Activated CD4-positive, alpha-beta T cell treated with anti-CD3 and anti-CD28 coated beads, Interleukin-2, Interleukin-4, amounts not matched to agents 100 ng/mL and 50 ng/mL, durations not matched to agents 16 hours and 8 hours (primary cell): ENCODE results near the gene ADARB1.
A peak's percentile ranks its signal among the peaks of the same experiment; 100 is the strongest.

Experiments
- DNase-seq: peaks from one replicate; pipeline ENCODE4 v3.0.0-alpha.2; 2020; ENCODE audit warnings: low spot score

ADARB1 gene

DNA sequence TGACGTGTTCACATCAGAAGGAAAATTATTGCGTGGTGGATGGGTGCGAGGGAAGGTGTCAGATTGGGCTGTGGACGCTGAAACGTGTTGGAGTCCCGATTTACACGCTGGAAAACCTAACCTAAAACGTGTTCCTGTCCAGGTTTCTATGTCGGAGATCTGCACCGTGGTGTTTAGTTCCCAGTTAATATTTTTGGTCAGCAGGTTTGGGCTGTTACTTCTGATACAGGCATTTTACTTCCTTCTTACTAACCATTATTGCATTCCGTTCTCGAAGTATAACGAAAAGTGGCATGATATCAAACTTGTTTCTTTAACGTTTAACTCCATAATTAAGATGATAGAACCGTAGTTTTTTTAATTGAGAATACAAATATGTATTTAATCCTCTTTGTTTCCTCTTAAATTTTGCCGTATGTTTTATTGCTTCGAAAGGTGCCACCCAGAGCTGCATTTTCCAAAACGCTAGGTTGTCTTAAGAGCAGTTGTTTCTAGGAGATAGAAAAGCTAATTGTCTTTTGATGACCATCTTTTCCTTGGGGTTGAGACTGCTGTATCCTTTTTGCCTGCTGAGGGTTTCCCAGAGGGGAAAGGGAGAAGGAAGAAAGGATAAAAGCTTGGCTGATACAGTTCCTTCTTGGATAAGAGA lies 1.3 kb downstream of the ADARB1 start:
- no peak for DNase-seq

DNA sequence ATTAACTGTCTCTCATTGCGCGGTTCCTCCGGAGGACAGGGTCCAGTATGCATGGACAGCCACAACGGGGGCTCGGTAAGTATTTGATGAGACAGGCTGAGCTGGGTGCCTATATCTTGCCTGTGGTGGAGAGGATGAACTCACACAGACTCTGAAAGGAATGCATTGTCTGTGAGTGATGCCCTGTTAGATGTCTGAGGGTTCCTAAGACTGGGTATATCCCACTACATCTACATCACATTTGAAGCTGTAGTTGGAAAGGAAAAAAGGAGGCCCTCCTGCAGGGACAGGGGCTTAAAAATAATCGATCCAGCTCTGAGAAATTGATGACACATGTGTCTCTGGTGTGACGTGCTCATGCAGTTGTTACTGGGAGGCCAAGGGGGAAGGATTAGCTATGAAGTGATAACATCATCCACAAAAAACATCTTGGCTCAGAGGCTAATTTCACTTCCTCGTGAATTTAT lies 1.9 kb downstream of the ADARB1 start:
- no peak for DNase-seq

GRCh38 chr21:45078371-45078770 lies 4.0 kb downstream of the ADARB1 start:
- DNase-seq = no peak

DNA sequence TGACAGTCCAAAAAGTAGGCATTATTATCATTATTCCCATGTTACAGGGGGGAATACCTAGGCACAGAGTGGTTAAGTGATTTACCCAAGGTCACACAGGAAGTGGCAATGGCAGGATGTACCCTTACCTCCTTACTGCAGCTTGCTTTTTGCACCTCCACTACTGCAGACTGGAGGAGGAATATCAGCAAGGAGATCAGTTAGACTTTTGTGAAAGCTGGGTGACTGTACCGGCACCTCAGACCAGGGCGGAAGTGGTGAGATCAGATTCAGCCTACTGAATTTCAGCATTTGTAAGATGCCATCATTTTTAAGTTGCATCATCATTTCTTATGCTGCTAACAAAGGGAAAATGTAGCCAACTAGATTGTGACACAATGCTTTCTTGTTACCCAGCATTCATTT lies 4.5 kb downstream of the ADARB1 start:
- peak; percentile 93 for DNase-seq

GRCh38 chr21:45079351-45079750 lies 5.0 kb downstream of the ADARB1 start:
- DNase-seq = no peak

GRCh38 chr21:45080232-45080631 lies 5.9 kb downstream of the ADARB1 start:
- no peak for DNase-seq

GRCh38 chr21:45080639-45081414 lies 6.4 kb downstream of the ADARB1 start:
- DNase-seq = peak; percentile 47

- no peak for DNase-seq
These were observed 7.3 kb downstream of the ADARB1 start for GRCh38 chr21:45081636-45082035.

GRCh38 chr21:45082736-45083135 lies 8.4 kb downstream of the ADARB1 start:
- DNase-seq = no peak

GRCh38 chr21:45084121-45084520 lies 9.7 kb downstream of the ADARB1 start:
- no peak for DNase-seq

DNA sequence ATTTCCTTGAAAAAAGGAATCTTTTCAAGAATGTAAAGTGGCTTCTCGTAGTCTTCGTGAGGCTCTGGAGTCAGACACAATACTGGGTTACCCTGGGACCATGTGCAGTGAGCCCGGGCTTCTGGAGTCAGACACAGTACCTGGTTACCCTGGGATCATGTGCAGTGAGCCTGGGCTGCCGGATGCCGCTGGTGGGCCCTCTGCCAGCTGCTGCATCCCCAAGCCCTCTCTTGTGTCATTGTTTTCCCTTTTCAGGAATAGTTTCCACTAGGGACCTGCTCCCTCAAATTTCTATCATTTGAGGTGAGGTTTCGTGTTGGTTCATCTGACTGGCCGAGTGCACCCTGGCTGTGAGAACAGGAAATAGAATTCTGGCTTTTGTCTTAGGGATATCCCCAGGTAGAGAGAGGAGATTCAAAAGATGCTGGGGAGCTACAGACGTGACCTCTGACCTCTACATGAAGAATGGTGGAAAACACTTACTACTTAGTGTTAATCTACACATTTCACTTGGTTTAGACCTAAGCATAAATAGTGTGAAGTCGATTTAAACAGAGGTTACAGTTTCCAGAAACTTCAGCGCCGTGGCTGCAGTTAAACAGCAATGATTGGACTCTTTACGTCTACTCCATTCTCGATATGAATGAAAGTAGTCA lies 10.6 kb downstream of the ADARB1 start:
- no peak for DNase-seq

DNA sequence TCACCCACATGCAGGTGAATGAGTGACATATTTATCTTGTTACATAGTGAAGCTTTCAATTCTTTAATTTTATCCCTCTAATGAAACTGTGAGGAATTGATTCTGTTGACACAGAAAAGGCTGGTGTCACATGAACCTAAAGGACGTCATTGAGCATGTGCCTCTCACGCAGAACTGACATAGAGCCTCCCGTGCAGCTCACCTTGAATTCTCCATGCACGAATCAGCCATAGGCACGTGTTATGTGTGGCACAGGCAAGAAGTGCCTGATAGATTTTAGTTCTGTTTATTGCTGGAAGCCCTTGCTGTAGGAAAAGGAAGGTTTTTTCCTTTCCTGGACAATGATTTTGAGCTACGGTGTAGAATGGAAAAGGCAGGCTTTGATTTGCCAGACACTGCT lies 11.3 kb downstream of the ADARB1 start:
- no peak for DNase-seq

GRCh38 chr21:45086337-45086958 lies 12.1 kb downstream of the ADARB1 start:
- no peak for DNase-seq

DNA sequence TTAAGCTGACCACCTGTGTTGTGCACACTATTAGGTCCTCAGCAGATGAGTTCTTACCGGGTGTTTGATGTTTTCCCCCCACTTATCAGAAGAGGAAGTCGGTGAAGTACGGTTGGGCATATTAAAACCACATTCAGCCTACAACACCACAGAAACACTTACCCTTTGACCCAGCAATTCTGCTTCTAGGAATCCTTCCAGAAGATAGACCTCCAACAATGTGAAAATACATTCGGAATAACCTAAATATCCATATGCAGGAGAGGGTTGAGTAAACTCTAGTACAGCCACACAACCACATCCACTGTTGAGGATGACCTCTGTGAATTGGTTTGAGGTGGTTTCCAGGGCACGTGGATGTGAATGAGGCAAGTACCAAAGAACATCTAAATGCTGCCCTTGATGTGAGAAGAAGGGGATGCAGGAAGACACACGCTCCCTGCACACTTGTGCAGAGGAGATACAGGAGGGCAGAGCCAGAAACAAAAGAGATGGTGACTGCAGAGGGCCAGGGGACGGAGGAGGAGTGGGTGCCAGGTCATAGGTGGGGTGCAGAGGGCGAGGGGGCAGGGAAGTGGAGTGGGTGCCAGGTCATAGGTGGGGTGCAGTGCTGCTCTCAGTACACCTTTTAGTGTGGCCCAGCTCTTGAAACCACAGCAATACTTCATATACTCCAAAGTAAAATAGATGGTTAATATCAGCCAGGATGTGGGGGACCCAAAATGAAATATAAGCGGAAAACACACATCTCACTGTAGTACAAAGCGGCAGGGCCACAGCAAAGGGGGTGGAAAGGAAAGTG lies 12.8 kb downstream of the ADARB1 start:
- DNase-seq = peak; percentile 46

GRCh38 chr21:45088116-45088515 lies 13.7 kb downstream of the ADARB1 start:
- no peak for DNase-seq

- DNase-seq = no peak
These were observed 14.3 kb downstream of the ADARB1 start for GRCh38 chr21:45088729-45089128.

DNA sequence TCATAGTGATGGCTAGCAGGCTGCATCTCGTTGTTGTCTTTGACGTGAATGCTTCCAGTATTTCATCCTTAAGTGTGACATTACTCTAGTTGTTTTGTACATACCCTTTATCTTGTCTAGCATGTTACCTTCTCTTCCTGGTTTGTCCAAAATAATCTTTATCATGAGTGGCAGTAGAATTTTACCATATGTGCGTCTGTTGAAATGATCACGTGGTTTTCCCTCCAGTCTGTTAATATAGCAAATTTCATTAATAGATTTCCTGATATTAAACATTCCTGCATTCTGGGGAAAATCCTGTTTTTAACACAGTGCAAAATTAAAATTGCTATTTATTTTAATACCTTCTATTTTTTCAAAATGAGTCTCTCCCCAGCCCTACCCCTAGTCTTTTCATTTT lies 15.6 kb downstream of the ADARB1 start:
- no peak for DNase-seq

DNA sequence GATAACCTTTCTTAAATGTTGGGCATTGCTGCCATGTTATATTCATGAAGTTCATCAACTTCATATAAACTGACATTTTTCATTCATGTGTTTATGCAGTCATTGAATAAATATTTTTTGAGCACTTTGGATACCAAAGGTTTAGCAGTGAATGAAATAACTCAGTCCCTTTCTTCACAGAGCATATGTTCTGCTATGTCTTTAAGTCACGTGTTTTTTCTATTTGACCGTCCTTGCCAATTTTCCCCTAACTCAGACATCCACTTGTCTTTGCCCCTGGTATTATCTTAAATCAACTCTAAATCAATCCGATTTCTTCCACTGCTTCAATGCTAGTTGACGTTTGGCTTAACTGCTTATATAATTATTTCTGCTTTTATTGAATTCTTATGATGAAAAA lies 16.6 kb downstream of the ADARB1 start:
- DNase-seq = no peak

DNA sequence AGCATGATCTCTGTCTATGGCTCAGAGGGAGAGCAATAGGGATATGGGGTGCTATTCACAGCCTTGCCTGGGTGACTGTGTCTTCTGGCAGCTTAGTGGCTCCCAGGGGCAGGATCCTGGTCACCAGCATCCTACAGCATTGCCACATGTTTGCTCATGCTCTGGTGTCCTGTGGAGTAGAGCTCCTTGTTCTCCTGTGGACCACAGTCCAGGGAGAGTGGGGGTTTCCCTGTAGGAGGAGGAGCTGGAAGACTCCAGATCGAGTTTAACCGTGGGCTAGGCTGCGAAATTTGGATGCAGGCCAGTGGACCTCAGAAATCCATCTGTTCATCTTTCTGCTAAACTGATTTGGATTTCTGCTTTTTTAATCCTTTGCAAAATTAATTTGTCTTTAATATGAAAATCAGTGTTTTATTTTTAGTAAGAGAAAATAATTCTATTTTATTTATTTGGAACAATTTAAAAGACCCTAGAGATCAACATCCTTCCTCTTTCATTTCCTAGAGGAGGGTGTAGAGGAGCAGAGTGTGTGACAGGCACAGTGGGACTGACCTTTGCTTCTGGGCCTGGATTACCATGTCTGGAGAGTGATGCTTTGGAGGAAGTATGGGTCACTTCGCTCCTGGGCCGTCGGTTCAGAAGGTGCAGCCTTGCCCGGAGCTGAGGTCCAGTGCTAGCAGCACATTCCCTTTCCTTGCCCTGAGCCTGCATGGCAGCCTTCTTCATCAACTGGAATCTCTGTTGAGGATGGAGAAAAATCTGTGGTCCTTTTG lies 17.4 kb downstream of the ADARB1 start:
- no peak for DNase-seq

GRCh38 chr21:45093035-45093532 lies 18.7 kb downstream of the ADARB1 start:
- no peak for DNase-seq

DNA sequence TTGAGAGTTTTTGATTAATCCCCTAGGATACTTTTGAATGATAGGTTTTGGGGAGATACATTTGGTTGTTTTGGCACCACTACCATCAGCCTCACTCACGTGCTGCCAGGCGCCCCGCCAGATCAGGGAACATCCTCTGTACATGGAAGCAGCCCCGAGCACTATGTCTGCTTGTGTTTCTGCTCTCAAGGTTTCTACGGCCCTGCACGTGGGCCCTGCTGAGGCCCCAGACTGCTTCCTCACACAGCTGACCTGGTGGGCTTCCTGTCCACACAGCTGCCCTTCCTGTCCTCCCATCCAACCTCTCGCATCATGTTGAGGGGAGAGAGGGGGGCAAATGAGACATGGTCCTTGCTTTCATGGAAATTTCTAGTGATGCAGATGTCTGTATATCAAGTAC lies 20.0 kb downstream of the ADARB1 start:
- DNase-seq = no peak
